GM12875 (cell line): ENCODE data around the gene SPAAR.
A peak's percentile ranks its signal among the peaks of the same experiment; 100 is the strongest.

ENCODE experiments used
- H3K4me3 ChIP-seq: one replicate; pipeline ENCODE4 v1.5.1; 2011; ENCODE audit warnings: low read depth, low read length, control low read depth
- TF ChIP-seq, protein P1 (sequence below): IDR thresholded peaks from 2 replicates; pipeline ENCODE4 v1.5.1; 2011; ENCODE audit warnings: low read depth, mild to moderate bottlenecking, control low read depth, inconsistent platforms, low read length, moderate library complexity, borderline replicate concordance; ENCODE audit not compliant: insufficient read depth

Gene SPAAR

DNA sequence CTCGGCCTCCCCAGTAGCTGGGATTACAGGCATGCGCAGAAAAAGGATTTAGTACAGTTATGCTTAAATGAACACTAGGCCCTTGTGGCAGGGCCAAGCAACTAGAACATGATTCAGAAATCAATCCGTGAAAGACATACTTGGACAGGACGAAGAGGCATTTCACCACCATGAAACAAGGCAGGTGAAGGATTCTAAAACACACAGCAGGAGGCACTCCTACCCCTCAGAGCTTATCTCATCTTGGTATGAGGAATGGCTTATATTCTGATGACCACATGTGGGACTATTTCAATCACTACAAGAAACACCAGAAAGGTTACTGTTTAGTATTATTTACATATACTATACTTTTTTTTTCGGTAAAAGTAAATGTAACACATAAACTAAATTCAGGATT, 33.0 kb downstream of the SPAAR start:
- TF ChIP-seq, protein P1, sequence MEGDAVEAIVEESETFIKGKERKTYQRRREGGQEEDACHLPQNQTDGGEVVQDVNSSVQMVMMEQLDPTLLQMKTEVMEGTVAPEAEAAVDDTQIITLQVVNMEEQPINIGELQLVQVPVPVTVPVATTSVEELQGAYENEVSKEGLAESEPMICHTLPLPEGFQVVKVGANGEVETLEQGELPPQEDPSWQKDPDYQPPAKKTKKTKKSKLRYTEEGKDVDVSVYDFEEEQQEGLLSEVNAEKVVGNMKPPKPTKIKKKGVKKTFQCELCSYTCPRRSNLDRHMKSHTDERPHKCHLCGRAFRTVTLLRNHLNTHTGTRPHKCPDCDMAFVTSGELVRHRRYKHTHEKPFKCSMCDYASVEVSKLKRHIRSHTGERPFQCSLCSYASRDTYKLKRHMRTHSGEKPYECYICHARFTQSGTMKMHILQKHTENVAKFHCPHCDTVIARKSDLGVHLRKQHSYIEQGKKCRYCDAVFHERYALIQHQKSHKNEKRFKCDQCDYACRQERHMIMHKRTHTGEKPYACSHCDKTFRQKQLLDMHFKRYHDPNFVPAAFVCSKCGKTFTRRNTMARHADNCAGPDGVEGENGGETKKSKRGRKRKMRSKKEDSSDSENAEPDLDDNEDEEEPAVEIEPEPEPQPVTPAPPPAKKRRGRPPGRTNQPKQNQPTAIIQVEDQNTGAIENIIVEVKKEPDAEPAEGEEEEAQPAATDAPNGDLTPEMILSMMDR: no peak
- H3K4me3 ChIP-seq: no peak overlapping the region

DNA sequence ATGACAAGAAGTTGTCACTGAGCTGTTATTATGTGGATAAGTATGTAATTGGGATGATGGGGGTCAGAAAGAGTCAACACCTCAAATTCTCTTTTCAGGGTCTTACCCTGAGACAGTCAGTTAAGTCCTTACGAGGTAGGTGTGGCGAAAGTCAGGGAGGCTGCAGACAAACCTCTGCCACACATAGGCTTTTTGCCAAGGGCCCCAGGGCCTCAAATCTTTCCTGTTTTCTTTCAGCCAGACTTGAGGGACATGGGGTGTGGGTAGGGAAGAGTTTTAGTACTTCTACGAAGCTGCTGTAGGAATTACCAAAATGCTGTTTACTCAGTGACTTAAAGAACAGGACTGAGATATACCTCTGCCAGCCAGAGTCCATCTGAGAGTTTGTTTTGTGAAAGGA, 34.9 kb downstream of the SPAAR start:
- H3K4me3 ChIP-seq: no peak overlapping the region
- TF ChIP-seq, protein P1: no peak

DNA sequence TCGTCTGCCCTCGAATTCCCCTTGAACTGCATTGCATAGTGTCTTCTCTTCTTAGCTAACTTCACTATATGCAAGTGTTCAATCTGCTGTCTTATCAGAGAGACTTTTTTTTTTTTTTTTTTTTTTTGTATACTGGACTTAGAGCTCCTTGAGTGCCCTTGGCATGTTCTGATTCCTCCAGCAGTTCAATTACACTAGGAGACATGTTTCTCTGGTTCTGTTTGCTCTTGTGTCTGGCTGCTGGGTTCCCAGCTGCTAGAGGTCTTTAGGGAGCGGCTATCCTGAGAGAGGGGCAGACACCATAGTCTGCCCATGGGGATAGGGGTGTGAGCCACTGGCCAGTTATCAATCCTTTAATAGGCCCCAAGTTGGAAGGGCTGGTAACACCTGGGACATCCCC, 35.6 kb downstream of the SPAAR start:
- TF ChIP-seq, protein P1: no peak
- H3K4me3 ChIP-seq: no peak overlapping the region

DNA sequence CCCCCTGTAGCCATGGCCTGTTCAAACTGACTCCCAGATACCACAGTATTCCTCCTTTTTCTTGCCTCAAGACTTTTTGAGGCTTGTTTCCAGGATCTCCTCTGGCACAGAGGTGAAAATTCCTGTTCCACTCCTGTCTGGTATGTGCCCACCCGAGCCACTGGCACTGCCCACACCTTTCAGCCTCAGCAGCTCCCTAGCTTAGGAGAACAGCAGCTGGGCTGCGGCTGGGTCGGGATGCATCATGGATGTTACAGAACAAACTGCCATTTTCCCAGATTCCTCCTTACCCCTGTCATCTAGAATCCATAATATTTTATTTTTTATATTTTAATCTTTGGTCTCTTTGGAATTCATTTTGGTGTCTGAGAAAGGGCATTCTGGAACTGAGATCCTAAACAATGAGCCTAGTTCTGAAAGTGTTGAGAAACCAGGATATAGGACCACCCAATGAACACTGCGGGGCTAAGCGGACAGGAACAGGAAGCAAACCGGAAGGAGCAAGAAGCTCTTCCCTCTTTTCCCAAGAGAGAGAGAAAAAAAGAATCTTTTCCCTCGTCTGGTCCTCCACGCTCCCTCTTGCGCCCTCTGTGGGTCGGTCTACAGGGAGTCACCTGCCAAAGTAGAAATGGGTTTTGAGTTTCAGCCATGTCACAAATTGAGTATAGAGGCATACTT, 36.2 kb downstream of the SPAAR start:
- TF ChIP-seq, protein P1: peak; percentile 86
- no peak overlapping the region for H3K4me3 ChIP-seq

DNA sequence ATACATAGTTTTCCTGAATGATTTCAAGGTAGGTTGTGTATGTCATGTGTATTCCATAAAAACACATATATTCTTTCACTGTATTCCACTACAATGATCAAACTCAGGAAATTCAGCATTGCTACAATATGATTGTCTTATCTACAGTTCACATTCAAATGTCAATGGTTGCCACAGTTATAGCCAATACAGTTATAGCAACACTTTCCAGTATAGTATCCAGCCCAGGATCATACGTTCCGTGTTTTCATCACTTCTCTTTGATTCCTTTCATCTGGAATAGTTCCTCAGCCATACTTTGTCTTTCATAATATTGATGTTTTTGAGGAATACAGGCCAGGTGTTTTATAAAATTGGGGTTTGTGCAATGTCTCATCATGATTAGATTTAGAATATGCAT, 39.2 kb downstream of the SPAAR start:
- H3K4me3 ChIP-seq: no peak overlapping the region
- TF ChIP-seq, protein P1: no peak

DNA sequence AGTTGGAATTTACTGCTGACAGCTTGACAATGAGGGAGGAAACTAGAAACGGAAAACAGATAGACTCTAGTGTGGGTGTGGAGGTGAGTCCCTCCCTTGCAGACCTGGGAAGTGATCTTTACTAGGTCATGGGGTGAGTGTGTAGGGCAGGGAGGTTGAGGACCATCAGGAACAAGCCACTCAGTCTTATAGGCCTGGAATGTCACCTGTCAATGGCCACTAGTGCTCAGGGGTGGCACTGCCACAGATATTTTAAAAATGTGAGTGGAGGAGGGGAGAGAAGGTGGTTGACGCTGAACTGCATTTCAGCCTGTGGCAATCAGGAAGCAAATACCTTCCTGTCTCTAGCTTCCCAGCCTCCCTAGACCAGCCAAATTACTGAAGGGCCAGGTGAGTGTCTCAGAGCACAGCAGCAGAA, 39.6 kb downstream of the SPAAR start:
- no peak overlapping the region for H3K4me3 ChIP-seq

DNA sequence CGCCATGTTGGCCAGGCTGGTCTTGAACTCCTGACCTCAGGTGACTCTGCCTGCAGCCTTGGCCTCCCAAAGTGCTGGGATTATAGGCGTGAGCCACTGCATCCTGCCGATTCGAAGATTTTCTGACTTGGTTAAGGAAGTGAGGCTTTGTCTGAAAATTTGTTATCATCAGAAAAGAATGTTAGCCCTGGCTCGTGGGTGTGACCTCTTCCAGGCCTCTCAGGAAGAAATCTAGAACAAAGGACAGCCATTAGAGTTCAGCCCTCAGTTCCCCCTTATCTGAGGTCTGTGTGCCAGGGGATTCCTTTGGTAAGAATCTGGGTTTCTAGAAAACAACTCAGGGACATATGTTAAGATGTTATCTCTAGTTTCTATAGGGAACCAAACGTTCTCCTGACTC, 42.4 kb downstream of the SPAAR start:
- H3K4me3 ChIP-seq: no peak overlapping the region
- TF ChIP-seq, protein P1: no peak

More for the DNA sequence above, 39.6 kb downstream of the SPAAR start:
- TF ChIP-seq, protein P1: no peak
